Stimulated activated naive B cell treated with anti-CD40 and anti-IgM and Interleukin-4, amounts not matched to agents 10 μg/mL and 1 μg/mL and 100 μg/mL, for 72 hours (primary cell): ENCODE data around the gene SCN10A.

Experiments used
- ATAC-seq, 2 donors: fragments of 150-1000 bp; cut with Tn5 transposase; replicated peaks; 2 replicates each; pipeline ENCODE4 v1.10.0; 2021; ENCODE audit warnings: moderate library complexity in 1 of 2
- DNase-seq: peaks from one replicate; pipeline ENCODE4 v3.0.0; 2021
- H3K27ac Mint-ChIP-seq: one replicate; pipeline ENCODE4 v1.8.0; 2022; ENCODE audit warnings: mild to moderate bottlenecking, mixed read lengths
- H3K27me3 Mint-ChIP-seq, 2 donors: one replicate each; pipeline ENCODE4 v1.8.0; 2022; ENCODE audit warnings: mixed read lengths in 2 of 2
- H3K36me3 Mint-ChIP-seq, 2 donors: one replicate each; pipeline ENCODE4 v1.8.0; 2022; ENCODE audit warnings: mixed read lengths in 2 of 2, mild to moderate bottlenecking in 1 of 2
- H3K4me1 Mint-ChIP-seq, 2 donors: one replicate each; pipeline ENCODE4 v1.8.0; 2022; ENCODE audit warnings: mixed read lengths in 2 of 2, mild to moderate bottlenecking in 1 of 2
- H3K4me3 Mint-ChIP-seq, 2 donors: one replicate each; pipeline ENCODE4 v1.8.0; 2022; ENCODE audit warnings: mild to moderate bottlenecking in 2 of 2, mixed read lengths in 2 of 2, moderate library complexity in 1 of 2
- H3K9me3 Mint-ChIP-seq, 2 donors: one replicate each; pipeline ENCODE4 v1.8.0; 2022; ENCODE audit warnings: mixed read lengths in 2 of 2, mild to moderate bottlenecking in 1 of 2

SCN10A gene

GRCh38 chr3:38816026-38816425, at the start of gene SCN10A:
Gene SCN10A, minus strand, starts transcription at chr3:38816217. Its CDS starts 22,207 bp downstream, at chr3:38794010.
- H3K27ac Mint-ChIP-seq, result no peak within 1 kb of the TSS
- DNase-seq (no peak), ATAC-seq (no peak)
- peaks cover under 1 to 6% of the 10 kb centered on the region in 2 donors for H3K27me3 Mint-ChIP-seq
- H3K4me3 Mint-ChIP-seq, result no peak within 1 kb of the TSS
- no peaks in the 10 kb centered on the region for H3K9me3 Mint-ChIP-seq
- no peaks in the 10 kb centered on the region for H3K4me1 Mint-ChIP-seq
- no peaks in the 10 kb centered on the region for H3K36me3 Mint-ChIP-seq

DNA sequence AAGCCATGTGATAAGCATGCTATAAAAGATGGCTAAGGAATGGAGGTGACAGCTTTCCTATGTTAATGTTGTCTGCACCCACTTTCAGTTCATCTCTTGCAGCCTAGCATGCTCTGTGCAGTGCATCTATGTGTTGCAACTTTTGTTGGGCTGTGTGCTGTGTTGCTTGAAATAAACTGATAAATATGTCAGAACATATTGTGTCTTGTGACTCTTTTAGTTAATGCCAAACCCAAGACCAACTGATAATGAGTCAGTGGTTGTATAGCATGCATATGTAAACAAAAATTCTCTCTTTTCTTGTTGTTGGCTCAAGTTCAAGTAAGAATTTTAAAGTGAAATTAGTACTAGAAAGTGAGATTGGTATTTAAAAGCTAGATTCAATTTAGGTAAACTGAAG, 37.0 kb upstream of the SCN10A start:
- Mint-ChIP-seq H3K9me3 (peaks cover 6 to 7% of the 10 kb centered on the region in 2 donors), H3K4me1 (no peaks in the 10 kb centered on the region), H3K36me3 (no peaks in the 10 kb centered on the region), H3K4me3 (no peak overlapping the region), H3K27ac (no peak overlapping the region), H3K27me3 (peaks cover 0 to 9% of the 10 kb centered on the region in 2 donors)
- no peak for DNase-seq
- ATAC-seq, result no peak

DNA sequence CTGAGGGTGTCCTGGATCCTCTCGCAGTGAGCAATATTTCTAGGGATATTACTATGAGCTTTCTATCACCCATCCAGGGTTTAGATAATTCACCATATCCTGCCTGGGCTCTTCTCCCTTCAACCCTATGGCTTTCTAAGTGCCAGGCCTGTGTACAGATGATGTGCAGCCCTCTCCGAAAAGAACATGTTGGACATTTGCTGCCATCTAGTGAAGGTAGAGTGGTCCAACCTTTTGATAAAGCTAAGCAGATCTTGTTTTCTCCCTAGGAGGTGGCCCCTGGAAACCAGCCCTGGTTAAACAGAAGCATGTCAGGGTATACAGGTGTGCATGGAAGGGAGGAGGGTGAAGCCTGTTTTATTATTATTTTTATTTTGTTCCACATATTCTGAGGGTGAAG, 27.9 kb upstream of the SCN10A start:
- no peaks in the 10 kb centered on the region for H3K4me1 Mint-ChIP-seq
- peak; percentile 57 to 63 for ATAC-seq
- no peak for DNase-seq

GRCh38 chr3:38842266-38842965, 26.4 kb upstream of the SCN10A start:
- Mint-ChIP-seq H3K27me3 (peaks cover 17 to 20% of the 10 kb centered on the region in 2 donors), H3K4me3 (no peak overlapping the region), H3K36me3 (no peaks in the 10 kb centered on the region), H3K27ac (no peak overlapping the region), H3K9me3 (no peaks in the 10 kb centered on the region), H3K4me1 (no peaks in the 10 kb centered on the region)
- ATAC-seq (no peak), DNase-seq (no peak)

More for the DNA sequence above, 27.9 kb upstream of the SCN10A start:
- no peaks in the 10 kb centered on the region for H3K9me3 Mint-ChIP-seq
- H3K4me3 Mint-ChIP-seq, result no peak overlapping the region
- H3K27ac Mint-ChIP-seq, result no peak overlapping the region
- H3K36me3 Mint-ChIP-seq, result no peaks in the 10 kb centered on the region
- H3K27me3 Mint-ChIP-seq, result peaks cover 17 to 20% of the 10 kb centered on the region in 2 donors

DNA sequence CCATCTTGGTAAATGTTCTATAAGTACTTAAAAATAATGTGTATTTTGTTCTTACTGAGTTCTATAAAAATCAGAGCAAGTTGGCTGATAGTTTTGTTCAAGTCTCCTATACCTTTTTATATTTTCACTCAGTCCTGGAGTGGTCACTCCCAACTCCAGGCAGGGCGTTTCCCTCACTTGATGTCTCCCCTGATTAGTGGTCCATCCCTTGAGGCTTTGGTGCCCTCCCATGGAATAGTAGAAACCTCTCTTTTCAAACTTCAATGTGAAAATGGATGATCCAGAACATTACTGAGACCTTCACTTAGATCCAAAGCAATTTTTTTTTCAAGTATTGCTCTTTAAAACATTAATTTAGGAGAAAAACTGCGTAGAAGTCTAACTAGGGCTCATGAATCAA, 25.0 kb upstream of the SCN10A start:
- no peak for ATAC-seq
- no peak for DNase-seq
- Mint-ChIP-seq H3K4me1 (no peaks in the 10 kb centered on the region), H3K27ac (no peak overlapping the region), H3K4me3 (no peak overlapping the region), H3K9me3 (no peaks in the 10 kb centered on the region), H3K36me3 (no peaks in the 10 kb centered on the region), H3K27me3 (peaks cover 17 to 20% of the 10 kb centered on the region in 2 donors)

DNA sequence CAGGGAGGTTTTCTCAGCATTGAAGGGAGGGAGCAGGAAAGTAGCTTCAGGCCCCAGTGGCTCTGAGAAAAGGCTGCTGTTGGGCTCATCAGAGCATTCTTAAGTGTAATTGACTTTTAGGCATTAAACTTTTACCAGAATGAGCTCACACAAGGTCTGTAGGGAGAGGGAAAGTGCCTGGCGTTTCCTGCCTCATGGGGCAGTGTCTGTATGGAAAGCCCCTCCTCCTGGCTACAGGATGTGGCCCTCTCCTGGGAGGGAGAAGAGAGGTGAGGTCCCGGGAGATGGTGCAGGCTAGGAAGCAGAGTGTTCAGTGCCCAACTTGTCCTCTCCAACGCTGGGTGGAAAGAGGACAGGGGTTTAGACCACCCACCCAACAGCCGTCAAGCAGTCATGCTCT, 21.3 kb upstream of the SCN10A start:
- Mint-ChIP-seq H3K4me1 (peaks cover 2 to 9% of the 10 kb centered on the region in 2 donors), H3K27ac (no peak overlapping the region), H3K9me3 (no peaks in the 10 kb centered on the region), H3K4me3 (no peak overlapping the region), H3K36me3 (no peaks in the 10 kb centered on the region), H3K27me3 (peaks cover 0 to 6% of the 10 kb centered on the region in 2 donors)
- DNase-seq (no peak), ATAC-seq (no peak)

DNA sequence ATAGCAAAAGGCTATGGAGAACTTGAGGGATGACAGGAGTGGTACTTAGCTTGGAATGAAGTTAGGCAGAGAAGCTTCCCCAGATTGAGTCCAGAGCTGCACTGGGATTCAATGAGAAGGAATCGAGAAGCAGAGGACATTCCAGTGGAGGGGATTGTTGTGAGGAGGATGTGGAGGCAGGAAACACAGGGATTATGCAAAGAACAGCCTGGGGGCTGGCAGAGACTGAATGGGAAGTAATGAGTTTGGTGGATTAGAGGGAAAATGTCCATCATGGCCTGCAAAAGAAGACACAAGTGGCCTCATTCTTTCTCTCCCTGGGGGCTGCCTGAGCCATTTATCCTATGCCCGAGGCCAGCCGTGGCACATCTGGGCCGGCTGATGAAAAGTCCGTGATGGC, 20.5 kb upstream of the SCN10A start:
- H3K9me3 Mint-ChIP-seq, result no peaks in the 10 kb centered on the region
- H3K27ac Mint-ChIP-seq, result no peak overlapping the region

DNA sequence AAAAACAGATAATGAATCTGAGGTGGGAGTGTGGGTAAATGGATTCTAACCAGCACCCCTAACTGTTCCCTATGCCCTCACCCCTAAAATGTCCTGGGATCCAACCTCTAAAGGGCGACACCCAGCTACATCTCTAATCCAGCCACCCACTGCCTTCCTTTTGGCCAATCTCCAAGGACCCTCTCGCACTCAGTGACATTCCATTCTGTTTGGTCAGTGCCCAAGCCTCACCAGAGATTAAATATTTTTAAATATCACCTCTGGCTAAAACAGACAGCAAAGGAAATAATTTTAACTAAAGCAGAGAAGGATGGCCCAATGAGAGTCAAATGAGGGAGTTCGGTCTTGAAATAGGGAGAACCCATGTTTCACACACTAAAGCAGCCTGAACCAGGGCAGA, 19.9 kb upstream of the SCN10A start:
- Mint-ChIP-seq H3K36me3 (no peaks in the 10 kb centered on the region), H3K4me3 (no peak overlapping the region), H3K9me3 (no peaks in the 10 kb centered on the region), H3K4me1 (peaks cover 2 to 9% of the 10 kb centered on the region in 2 donors), H3K27ac (no peak overlapping the region), H3K27me3 (peaks cover 0 to 6% of the 10 kb centered on the region in 2 donors)
- DNase-seq, result no peak
- no peak for ATAC-seq

More for the DNA sequence above, 20.5 kb upstream of the SCN10A start:
- H3K36me3 Mint-ChIP-seq, result no peaks in the 10 kb centered on the region
- no peak overlapping the region for H3K4me3 Mint-ChIP-seq
- peaks cover 0 to 6% of the 10 kb centered on the region in 2 donors for H3K27me3 Mint-ChIP-seq
- ATAC-seq (no peak), DNase-seq (no peak)
- peaks cover 2 to 9% of the 10 kb centered on the region in 2 donors for H3K4me1 Mint-ChIP-seq

- no peak overlapping the region for H3K4me3 Mint-ChIP-seq
- peaks cover 0 to 6% of the 10 kb centered on the region in 2 donors for H3K27me3 Mint-ChIP-seq
These were observed 18.7 kb upstream of the SCN10A start for GRCh38 chr3:38834717-38835116.

DNA sequence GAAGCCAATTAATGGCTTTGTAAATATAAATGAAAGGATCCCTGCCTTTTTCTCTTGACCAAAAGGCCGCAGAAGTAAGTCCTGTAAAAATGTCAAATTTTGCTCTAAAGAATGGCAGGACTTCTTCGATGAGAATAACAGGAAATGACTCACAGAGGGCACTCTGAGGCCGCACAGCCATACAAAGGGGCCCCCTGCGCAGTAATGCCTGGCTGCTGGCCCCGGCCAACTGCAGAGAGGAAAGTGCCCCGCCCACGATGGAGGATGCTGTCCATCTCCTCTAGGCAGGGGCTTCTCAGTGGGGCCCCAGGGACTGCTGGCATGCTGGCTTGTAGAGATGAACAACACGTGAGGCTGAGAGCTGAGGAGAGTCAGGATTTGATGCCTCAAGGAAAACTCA, 18.1 kb upstream of the SCN10A start:
- no peak overlapping the region for H3K4me3 Mint-ChIP-seq
- H3K9me3 Mint-ChIP-seq, result no peaks in the 10 kb centered on the region
- DNase-seq (no peak), ATAC-seq (peak; percentile 70 to 75)
- H3K36me3 Mint-ChIP-seq, result no peaks in the 10 kb centered on the region
- H3K27me3 Mint-ChIP-seq, result peaks cover 0 to 10% of the 10 kb centered on the region in 2 donors
- no peak overlapping the region for H3K27ac Mint-ChIP-seq
- H3K4me1 Mint-ChIP-seq, result peaks cover 2 to 9% of the 10 kb centered on the region in 2 donors

More at GRCh38 chr3:38834717-38835116, 18.7 kb upstream of the SCN10A start:
- DNase-seq, result no peak
- Mint-ChIP-seq H3K36me3 (no peaks in the 10 kb centered on the region), H3K4me1 (peaks cover 2 to 9% of the 10 kb centered on the region in 2 donors), H3K9me3 (no peaks in the 10 kb centered on the region), H3K27ac (no peak overlapping the region)
- ATAC-seq, result no peak

GRCh38 chr3:38829404-38829803, 13.4 kb upstream of the SCN10A start:
- H3K27me3 Mint-ChIP-seq, result peaks cover 8 to 16% of the 10 kb centered on the region in 2 donors
- peaks cover 2 to 5% of the 10 kb centered on the region in 2 donors for H3K4me1 Mint-ChIP-seq
- ATAC-seq (no peak), DNase-seq (no peak)
- H3K27ac Mint-ChIP-seq, result no peak overlapping the region
- H3K36me3 Mint-ChIP-seq, result no peaks in the 10 kb centered on the region
- H3K9me3 Mint-ChIP-seq, result no peaks in the 10 kb centered on the region
- no peak overlapping the region for H3K4me3 Mint-ChIP-seq

DNA sequence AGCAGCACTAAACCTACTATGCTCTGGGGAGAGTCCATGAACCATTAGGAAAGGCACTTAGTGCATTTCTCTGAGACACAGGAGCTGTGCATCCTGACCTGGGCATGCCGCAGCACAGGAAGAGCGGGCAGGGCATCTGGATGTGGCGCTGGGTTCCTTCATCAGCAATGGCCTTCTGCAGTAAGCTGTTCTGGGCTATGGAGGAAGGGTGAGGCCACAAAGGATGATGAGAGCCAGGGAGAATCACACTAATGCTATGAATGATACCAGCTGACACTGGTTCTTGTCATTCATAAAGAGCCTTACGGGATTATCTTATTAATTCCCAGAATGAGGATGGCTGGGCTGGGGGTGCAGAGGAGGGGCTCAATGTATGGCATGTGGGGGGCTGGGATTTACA, 12.7 kb upstream of the SCN10A start:
- H3K36me3 Mint-ChIP-seq, result no peaks in the 10 kb centered on the region
- H3K27ac Mint-ChIP-seq, result no peak overlapping the region
- no peaks in the 10 kb centered on the region for H3K4me1 Mint-ChIP-seq

GRCh38 chr3:38827791-38828190, 11.8 kb upstream of the SCN10A start:
- Mint-ChIP-seq H3K27me3 (peaks cover 16 to 17% of the 10 kb centered on the region in 2 donors), H3K9me3 (no peaks in the 10 kb centered on the region), H3K36me3 (no peaks in the 10 kb centered on the region), H3K4me3 (no peak overlapping the region), H3K27ac (no peak overlapping the region), H3K4me1 (no peaks in the 10 kb centered on the region)
- no peak for DNase-seq
- ATAC-seq, result no peak

More for the DNA sequence above, 12.7 kb upstream of the SCN10A start:
- DNase-seq, result no peak
- H3K4me3 Mint-ChIP-seq, result no peak overlapping the region
- ATAC-seq, result no peak
- H3K9me3 Mint-ChIP-seq, result no peaks in the 10 kb centered on the region
- peaks cover 13 to 20% of the 10 kb centered on the region in 2 donors for H3K27me3 Mint-ChIP-seq

DNA sequence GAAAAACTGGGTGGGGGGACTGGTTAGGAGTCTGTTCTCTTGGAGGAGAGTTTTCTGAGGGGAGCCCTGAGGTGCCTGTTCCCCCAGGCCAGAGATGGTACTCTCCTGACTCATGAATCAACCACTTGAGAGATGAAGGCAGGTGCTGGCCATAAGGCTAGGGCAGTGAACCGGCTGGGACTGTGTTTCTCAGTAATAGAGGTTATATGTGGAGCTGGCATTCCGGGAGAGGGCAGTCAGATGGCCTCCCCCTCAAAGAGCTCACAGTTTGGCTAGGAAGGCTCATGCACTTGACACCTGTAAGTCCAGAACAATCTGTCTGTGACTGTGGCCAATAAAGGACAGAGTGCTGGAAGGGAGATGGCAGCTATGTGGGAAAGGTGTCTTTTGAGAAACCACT, 10.0 kb upstream of the SCN10A start:
- DNase-seq, result no peak
- Mint-ChIP-seq H3K27me3 (peaks cover 26 to 29% of the 10 kb centered on the region in 2 donors), H3K4me1 (no peaks in the 10 kb centered on the region), H3K9me3 (no peaks in the 10 kb centered on the region), H3K27ac (no peak overlapping the region), H3K4me3 (no peak overlapping the region), H3K36me3 (no peaks in the 10 kb centered on the region)
- no peak for ATAC-seq

GRCh38 chr3:38824349-38824748, 8.3 kb upstream of the SCN10A start:
- Mint-ChIP-seq H3K27ac (no peak overlapping the region), H3K27me3 (peaks cover 23 to 29% of the 10 kb centered on the region in 2 donors), H3K4me3 (no peak overlapping the region), H3K36me3 (no peaks in the 10 kb centered on the region), H3K4me1 (no peaks in the 10 kb centered on the region), H3K9me3 (no peaks in the 10 kb centered on the region)
- no peak for DNase-seq
- no peak for ATAC-seq
